ENCODE data around the gene SERPINB6. TPM values are rescaled to one million over a fixed set of nuclear protein-coding genes. Genes with fewer than 3 reads are reported as not detected.

SERPINB6 gene
- total RNA-seq, 1 experiment from 2014 or later, result 131 TPM

DNA sequence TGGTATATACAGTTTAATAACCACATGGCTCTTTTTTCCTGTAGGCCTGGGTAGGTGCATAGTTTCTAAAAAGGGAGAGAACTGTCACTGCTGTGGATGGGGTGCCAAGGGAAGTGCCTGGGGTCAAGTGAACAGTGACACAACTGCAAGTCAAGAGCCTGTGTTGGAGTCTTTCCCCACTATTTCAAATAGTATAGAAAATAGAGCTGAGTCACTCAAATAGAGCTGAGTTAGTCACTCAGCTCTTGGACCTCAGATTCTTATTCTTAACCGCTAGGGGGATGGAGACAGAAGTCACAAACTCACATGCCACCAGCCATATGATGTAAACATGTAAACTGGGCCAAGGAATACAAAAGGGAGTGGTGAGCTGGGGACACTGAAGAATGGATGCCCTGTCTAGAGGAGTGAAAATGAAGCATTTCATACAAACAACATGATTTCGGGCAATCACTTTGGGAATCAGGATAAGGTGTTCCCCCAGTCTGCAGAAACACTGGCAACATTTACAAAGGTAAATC is 30.5 kb upstream of the SERPINB6 start:
- Histone ChIP-seq H3K4me1 (ENCODE audit: control insufficient read depth, insufficient read depth, low read length) (peaks cover 8% of the 10 kb centered on the region), H3K27me3 (ENCODE audit: control insufficient read depth, insufficient read depth, low read length) (no peaks in the 10 kb centered on the region), H3K36me3 (ENCODE audit: control insufficient read depth, insufficient read depth, low read length) (no peaks in the 10 kb centered on the region; the same call in 1 of the 2 replicates), H3K9me3 (ENCODE audit: control insufficient read depth, insufficient read depth, low read depth, low read length) (no peaks in the 10 kb centered on the region), H3K4me3 (ENCODE audit: low read depth in 2 of 2, low read length in 2 of 2) (no peak overlapping the region), H3K27ac (ENCODE audit: low read length) (peak overlapping the region; percentile 77)
- intact Hi-C loops (cut with micrococcal nuclease; ENCODE audit: unreplicated experiment), result no loop called here
- TF ChIP-seq, protein P1, sequence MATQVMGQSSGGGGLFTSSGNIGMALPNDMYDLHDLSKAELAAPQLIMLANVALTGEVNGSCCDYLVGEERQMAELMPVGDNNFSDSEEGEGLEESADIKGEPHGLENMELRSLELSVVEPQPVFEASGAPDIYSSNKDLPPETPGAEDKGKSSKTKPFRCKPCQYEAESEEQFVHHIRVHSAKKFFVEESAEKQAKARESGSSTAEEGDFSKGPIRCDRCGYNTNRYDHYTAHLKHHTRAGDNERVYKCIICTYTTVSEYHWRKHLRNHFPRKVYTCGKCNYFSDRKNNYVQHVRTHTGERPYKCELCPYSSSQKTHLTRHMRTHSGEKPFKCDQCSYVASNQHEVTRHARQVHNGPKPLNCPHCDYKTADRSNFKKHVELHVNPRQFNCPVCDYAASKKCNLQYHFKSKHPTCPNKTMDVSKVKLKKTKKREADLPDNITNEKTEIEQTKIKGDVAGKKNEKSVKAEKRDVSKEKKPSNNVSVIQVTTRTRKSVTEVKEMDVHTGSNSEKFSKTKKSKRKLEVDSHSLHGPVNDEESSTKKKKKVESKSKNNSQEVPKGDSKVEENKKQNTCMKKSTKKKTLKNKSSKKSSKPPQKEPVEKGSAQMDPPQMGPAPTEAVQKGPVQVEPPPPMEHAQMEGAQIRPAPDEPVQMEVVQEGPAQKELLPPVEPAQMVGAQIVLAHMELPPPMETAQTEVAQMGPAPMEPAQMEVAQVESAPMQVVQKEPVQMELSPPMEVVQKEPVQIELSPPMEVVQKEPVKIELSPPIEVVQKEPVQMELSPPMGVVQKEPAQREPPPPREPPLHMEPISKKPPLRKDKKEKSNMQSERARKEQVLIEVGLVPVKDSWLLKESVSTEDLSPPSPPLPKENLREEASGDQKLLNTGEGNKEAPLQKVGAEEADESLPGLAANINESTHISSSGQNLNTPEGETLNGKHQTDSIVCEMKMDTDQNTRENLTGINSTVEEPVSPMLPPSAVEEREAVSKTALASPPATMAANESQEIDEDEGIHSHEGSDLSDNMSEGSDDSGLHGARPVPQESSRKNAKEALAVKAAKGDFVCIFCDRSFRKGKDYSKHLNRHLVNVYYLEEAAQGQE (IDR thresholded peaks at IDR 0.05; ENCODE audit: insufficient read depth in 1 of 2, low read depth in 2 of 2, low read length in 1 of 2), result no peak
- TF ChIP-seq TCF7L2 (IDR thresholded peaks at IDR 0.05; ENCODE audit: low read depth, low read length) (no peak), SIN3A (IDR thresholded peaks at IDR 0.05; ENCODE audit: borderline replicate concordance, insufficient read depth, low read depth, low read length) (peak; percentile 70; the same call in 1 of the 2 replicates), POLR2AphosphoS5 (IDR thresholded peaks at IDR 0.05; ENCODE audit: low read depth, low read length) (peak; percentile 21; the same call in 1 of the 2 replicates)
- TF ChIP-seq, protein P2, sequence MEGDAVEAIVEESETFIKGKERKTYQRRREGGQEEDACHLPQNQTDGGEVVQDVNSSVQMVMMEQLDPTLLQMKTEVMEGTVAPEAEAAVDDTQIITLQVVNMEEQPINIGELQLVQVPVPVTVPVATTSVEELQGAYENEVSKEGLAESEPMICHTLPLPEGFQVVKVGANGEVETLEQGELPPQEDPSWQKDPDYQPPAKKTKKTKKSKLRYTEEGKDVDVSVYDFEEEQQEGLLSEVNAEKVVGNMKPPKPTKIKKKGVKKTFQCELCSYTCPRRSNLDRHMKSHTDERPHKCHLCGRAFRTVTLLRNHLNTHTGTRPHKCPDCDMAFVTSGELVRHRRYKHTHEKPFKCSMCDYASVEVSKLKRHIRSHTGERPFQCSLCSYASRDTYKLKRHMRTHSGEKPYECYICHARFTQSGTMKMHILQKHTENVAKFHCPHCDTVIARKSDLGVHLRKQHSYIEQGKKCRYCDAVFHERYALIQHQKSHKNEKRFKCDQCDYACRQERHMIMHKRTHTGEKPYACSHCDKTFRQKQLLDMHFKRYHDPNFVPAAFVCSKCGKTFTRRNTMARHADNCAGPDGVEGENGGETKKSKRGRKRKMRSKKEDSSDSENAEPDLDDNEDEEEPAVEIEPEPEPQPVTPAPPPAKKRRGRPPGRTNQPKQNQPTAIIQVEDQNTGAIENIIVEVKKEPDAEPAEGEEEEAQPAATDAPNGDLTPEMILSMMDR (IDR thresholded peaks at IDR 0.05), result peak; percentile 82
- ATAC-seq (peak; percentile 40; the same call in 1 of the 2 replicates), DNase-seq (ENCODE audit: low read depth, low spot score) (peak; percentile 81)
- BruUV-seq (replicated peaks), result no TSS peak
- in situ Hi-C loops (cut with HindIII; ENCODE audit: low pct_unique_long_range_greater_than_20kb, low sequenced_read_pairs), result no loop called here
- ChIA-PET POLR2A (no interaction called here), CTCF (interaction anchor here (0.6 to 1.2 kb wide), 5 partner anchors 11 to 55 kb away, joined by 3 read pairs; no protein-coding TSS in a partner anchor)

GRCh38 chr6:3001146-3001772 is 29.9 kb upstream of the SERPINB6 start:
- intact Hi-C loops (cut with micrococcal nuclease; ENCODE audit: unreplicated experiment), result no loop called here
- no peaks in the 10 kb centered on the region for H3K27me3 ChIP-seq (ENCODE audit: control insufficient read depth, insufficient read depth, low read length)
- in situ Hi-C loops (cut with HindIII; ENCODE audit: low pct_unique_long_range_greater_than_20kb, low sequenced_read_pairs), result no loop called here
- no peaks in the 10 kb centered on the region; the same call in 1 of the 2 replicates for H3K36me3 ChIP-seq (ENCODE audit: control insufficient read depth, insufficient read depth, low read length)
- TF ChIP-seq, protein P2 (IDR thresholded peaks at IDR 0.05), result no peak
- TF ChIP-seq POLR2AphosphoS5 (IDR thresholded peaks at IDR 0.05; ENCODE audit: low read depth, low read length) (no peak), TCF7L2 (IDR thresholded peaks at IDR 0.05; ENCODE audit: low read depth, low read length) (no peak), SIN3A (IDR thresholded peaks at IDR 0.05; ENCODE audit: borderline replicate concordance, insufficient read depth, low read depth, low read length) (no peak)
- TF ChIP-seq, protein P1 (IDR thresholded peaks at IDR 0.05; ENCODE audit: insufficient read depth in 1 of 2, low read depth in 2 of 2, low read length in 1 of 2), result no peak
- peak overlapping the region; percentile 77 for H3K27ac ChIP-seq (ENCODE audit: low read length)
- H3K9me3 ChIP-seq (ENCODE audit: control insufficient read depth, insufficient read depth, low read depth, low read length), result no peaks in the 10 kb centered on the region
- H3K4me1 ChIP-seq (ENCODE audit: control insufficient read depth, insufficient read depth, low read length), result peaks cover 8% of the 10 kb centered on the region
- BruUV-seq (replicated peaks), result TSS peak; percentile 74
- DNase-seq (ENCODE audit: low read depth, low spot score) (no peak), ATAC-seq (no peak)
- ChIA-PET POLR2A (interaction anchor here (1.0 kb wide), 1 partner anchor 16 kb away, joined by 4 read pairs; no protein-coding TSS in a partner anchor), CTCF (interaction anchor here (0.6 to 1.2 kb wide), 6 partner anchors 11 to 55 kb away, joined by 3 read pairs; no protein-coding TSS in a partner anchor)
- H3K4me3 ChIP-seq (ENCODE audit: low read depth in 2 of 2, low read length in 2 of 2), result no peak overlapping the region
